HG03442 (cell line): ENCODE measurements around the gene ANAPC7.
"Not testable (repeated sequence)": the region's sequence is repeated elsewhere in the genome, so short reads cannot be mapped to it uniquely, and the experiment has no call there.

Experiments used
- ATAC-seq: cut with Tn5 transposase; IDR thresholded peaks from one replicate; pipeline ENCODE4 v1.9.1; 2021; ENCODE audit warnings: mild to moderate bottlenecking, moderate library complexity; ENCODE audit not compliant: unreplicated experiment

Gene ANAPC7

GRCh38 chr12:110403146-110403975 is at the start of gene ANAPC7:
Gene ANAPC7, minus strand, starts transcription at chr12:110403708. Its CDS starts 81 bp downstream, at chr12:110403627.
- peak; percentile 62 for ATAC-seq

GRCh38 chr12:110451263-110451662 is 47.8 kb upstream of the ANAPC7 start:
- no peak for ATAC-seq

- ATAC-seq: peak; percentile 88
Observed at GRCh38 chr12:110449799-110450497, 46.4 kb upstream of the ANAPC7 start, which contains the start of gene ARPC3. Gene ARPC3, minus strand, starts transcription at chr12:110450337. Its CDS starts 77 bp downstream, at chr12:110450260.

GRCh38 chr12:110444455-110444854 is 40.9 kb upstream of the ANAPC7 start:
- ATAC-seq: no peak

- ATAC-seq: no peak
Observed at GRCh38 chr12:110436231-110436630, 32.7 kb upstream of the ANAPC7 start.

GRCh38 chr12:110431957-110432587 is 28.6 kb upstream of the ANAPC7 start:
- ATAC-seq: peak; percentile 21

GRCh38 chr12:110429676-110430075 is 26.2 kb upstream of the ANAPC7 start:
- ATAC-seq: not testable (repeated sequence)

- ATAC-seq: no peak
Observed at GRCh38 chr12:110426406-110426805, 22.9 kb upstream of the ANAPC7 start.

- no peak for ATAC-seq
Observed at GRCh38 chr12:110424237-110424636, 20.7 kb upstream of the ANAPC7 start.

GRCh38 chr12:110421701-110422100 is 18.2 kb upstream of the ANAPC7 start:
- no peak for ATAC-seq

- no peak for ATAC-seq
Observed at GRCh38 chr12:110421159-110421661, 17.7 kb upstream of the ANAPC7 start.

GRCh38 chr12:110420644-110421043 is 17.1 kb upstream of the ANAPC7 start:
- not testable (repeated sequence) for ATAC-seq

- not testable (repeated sequence) for ATAC-seq
Observed at GRCh38 chr12:110417113-110417512, 13.6 kb upstream of the ANAPC7 start.

GRCh38 chr12:110410086-110410485 is 6.6 kb upstream of the ANAPC7 start:
- ATAC-seq: not testable (repeated sequence)

- ATAC-seq: not testable (repeated sequence)
Observed at GRCh38 chr12:110405126-110405662, 1.7 kb upstream of the ANAPC7 start.

GRCh38 chr12:110403976-110404682 is 621 bp upstream of the ANAPC7 start:
- ATAC-seq: no peak

GRCh38 chr12:110382683-110383082 is 20.8 kb downstream of the ANAPC7 start:
- ATAC-seq: no peak

GRCh38 chr12:110379631-110380030 is 23.9 kb downstream of the ANAPC7 start:
- no peak for ATAC-seq

GRCh38 chr12:110379197-110379596 is 24.3 kb downstream of the ANAPC7 start:
- no peak for ATAC-seq

GRCh38 chr12:110378131-110378790 is 25.2 kb downstream of the ANAPC7 start:
- not testable (repeated sequence) for ATAC-seq
